HEK293 (cell line): ENCODE data around the gene VRK1.

Experiments used
- MEIS1 ChIP-seq: sonication (generic); formaldehyde crosslinking; IDR thresholded peaks from 2 replicates; pipeline ENCODE4 v1.8.1; 2022; ENCODE audit warnings: missing genetic modification reagents, mild to moderate bottlenecking, borderline replicate concordance
- SCRT1 ChIP-seq: fragments of 450-650 bp; formaldehyde crosslinking; IDR thresholded peaks from 2 replicates; pipeline ENCODE4 v1.5.1; 2016; ENCODE audit warnings: missing biosample characterization, missing genetic modification characterization, borderline replicate concordance
- ZBTB1 ChIP-seq: fragments of 450-650 bp; formaldehyde crosslinking; IDR thresholded peaks from 2 replicates; pipeline ENCODE4 v1.5.1; 2016; ENCODE audit warnings: missing biosample characterization, missing genetic modification characterization
- ZNF140 ChIP-seq: fragments of 450-650 bp; formaldehyde crosslinking; IDR thresholded peaks from 2 replicates; pipeline ENCODE4 v1.5.1; 2016; ENCODE audit warnings: missing biosample characterization, missing genetic modification characterization
- ZNF146 ChIP-seq: fragments of 450-650 bp; formaldehyde crosslinking; IDR thresholded peaks from 2 replicates; pipeline ENCODE4 v1.5.1; 2016; ENCODE audit warnings: missing biosample characterization, missing genetic modification characterization
- ZNF155 ChIP-seq: fragments of 450-650 bp; formaldehyde crosslinking; IDR thresholded peaks from 2 replicates; pipeline ENCODE4 v1.5.1; 2016; ENCODE audit warnings: missing biosample characterization, missing genetic modification characterization
- ZNF19 ChIP-seq: fragments of 450-650 bp; formaldehyde crosslinking; IDR thresholded peaks from 2 replicates; pipeline ENCODE4; 2016; ENCODE audit warnings: missing biosample characterization, missing genetic modification characterization, low read depth
- ZNF501 ChIP-seq: fragments of 450-650 bp; formaldehyde crosslinking; IDR thresholded peaks from 2 replicates; pipeline ENCODE4 v1.5.1; 2016; ENCODE audit warnings: missing biosample characterization, missing genetic modification characterization
- ZNF654 ChIP-seq: fragments of 450-650 bp; formaldehyde crosslinking; IDR thresholded peaks from 2 replicates; pipeline ENCODE4 v1.5.1; 2016; ENCODE audit warnings: low read depth, missing biosample characterization, missing genetic modification characterization
- ZNF701 ChIP-seq: fragments of 450-650 bp; formaldehyde crosslinking; IDR thresholded peaks from 2 replicates; pipeline ENCODE4 v1.5.1; 2016; ENCODE audit warnings: missing biosample characterization, missing genetic modification characterization
- TF ChIP-seq, protein P1 (sequence below): fragments of 450-650 bp; formaldehyde crosslinking; IDR thresholded peaks from 2 replicates; pipeline ENCODE4 v1.5.1; 2016; ENCODE audit warnings: missing biosample characterization, missing genetic modification characterization
- TF ChIP-seq, protein P2 (sequence below): fragments of 450-650 bp; formaldehyde crosslinking; IDR thresholded peaks from 2 replicates; pipeline ENCODE4 v1.5.1; 2016; ENCODE audit warnings: missing biosample characterization, missing genetic modification characterization
- TF ChIP-seq, protein P3 (sequence below): fragments of 450-650 bp; formaldehyde crosslinking; IDR thresholded peaks from 2 replicates; pipeline ENCODE4 v1.5.1; 2016; ENCODE audit warnings: missing biosample characterization, missing genetic modification characterization

DNA sequence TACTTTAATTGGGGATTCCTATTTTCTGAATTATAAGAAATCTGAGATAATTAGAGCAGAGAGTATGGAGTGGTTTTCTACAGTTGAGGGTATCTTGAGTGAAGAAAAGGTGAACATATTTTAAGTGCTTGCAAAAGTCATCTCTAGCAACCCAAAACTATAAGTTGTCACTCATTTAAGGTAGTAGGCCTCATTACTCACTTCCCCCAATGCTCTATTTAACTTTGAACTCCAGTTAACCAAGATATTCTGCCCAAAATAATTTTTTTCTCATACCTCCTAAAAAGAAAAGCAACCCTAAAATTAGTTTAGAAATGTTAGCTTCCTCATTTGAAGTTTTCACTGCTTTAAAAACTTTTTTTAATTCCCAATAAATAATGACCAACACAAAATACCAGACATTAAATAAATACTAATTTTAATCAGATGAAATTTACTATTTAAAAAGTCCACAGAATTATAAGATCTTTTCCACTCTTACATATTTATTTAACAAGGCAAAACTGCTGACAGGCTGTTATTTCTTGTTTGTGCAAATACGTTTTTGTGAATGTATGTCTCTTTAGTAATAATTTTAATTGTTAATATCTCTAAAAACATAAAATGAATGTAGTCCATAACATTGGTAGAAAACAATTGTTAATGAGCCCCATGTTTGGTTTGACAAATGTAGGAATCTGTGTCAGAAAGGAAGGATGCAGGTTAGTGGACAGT is 47.8 kb downstream of the VRK1 start:
- TF ChIP-seq, protein P1, sequence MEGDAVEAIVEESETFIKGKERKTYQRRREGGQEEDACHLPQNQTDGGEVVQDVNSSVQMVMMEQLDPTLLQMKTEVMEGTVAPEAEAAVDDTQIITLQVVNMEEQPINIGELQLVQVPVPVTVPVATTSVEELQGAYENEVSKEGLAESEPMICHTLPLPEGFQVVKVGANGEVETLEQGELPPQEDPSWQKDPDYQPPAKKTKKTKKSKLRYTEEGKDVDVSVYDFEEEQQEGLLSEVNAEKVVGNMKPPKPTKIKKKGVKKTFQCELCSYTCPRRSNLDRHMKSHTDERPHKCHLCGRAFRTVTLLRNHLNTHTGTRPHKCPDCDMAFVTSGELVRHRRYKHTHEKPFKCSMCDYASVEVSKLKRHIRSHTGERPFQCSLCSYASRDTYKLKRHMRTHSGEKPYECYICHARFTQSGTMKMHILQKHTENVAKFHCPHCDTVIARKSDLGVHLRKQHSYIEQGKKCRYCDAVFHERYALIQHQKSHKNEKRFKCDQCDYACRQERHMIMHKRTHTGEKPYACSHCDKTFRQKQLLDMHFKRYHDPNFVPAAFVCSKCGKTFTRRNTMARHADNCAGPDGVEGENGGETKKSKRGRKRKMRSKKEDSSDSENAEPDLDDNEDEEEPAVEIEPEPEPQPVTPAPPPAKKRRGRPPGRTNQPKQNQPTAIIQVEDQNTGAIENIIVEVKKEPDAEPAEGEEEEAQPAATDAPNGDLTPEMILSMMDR: no peak
- no peak for TF ChIP-seq ZNF140 (tag by site-specific recombination)
- TF ChIP-seq, protein P2, sequence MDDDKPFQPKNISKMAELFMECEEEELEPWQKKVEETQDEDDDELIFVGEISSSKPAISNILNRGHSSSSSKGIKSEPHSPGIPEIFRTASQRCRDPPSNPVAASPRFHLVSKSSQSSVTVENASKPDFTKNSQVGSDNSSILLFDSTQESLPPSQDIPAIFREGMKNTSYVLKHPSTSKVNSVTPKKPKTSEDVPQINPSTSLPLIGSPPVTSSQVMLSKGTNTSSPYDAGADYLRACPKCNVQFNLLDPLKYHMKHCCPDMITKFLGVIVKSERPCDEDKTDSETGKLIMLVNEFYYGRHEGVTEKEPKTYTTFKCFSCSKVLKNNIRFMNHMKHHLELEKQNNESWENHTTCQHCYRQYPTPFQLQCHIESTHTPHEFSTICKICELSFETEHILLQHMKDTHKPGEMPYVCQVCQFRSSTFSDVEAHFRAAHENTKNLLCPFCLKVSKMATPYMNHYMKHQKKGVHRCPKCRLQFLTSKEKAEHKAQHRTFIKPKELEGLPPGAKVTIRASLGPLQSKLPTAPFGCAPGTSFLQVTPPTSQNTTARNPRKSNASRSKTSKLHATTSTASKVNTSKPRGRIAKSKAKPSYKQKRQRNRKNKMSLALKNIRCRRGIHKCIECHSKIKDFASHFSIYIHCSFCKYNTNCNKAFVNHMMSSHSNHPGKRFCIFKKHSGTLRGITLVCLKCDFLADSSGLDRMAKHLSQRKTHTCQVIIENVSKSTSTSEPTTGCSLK: no peak
- TF ChIP-seq ZNF155 (tag by site-specific recombination): no peak
- TF ChIP-seq, protein P3, sequence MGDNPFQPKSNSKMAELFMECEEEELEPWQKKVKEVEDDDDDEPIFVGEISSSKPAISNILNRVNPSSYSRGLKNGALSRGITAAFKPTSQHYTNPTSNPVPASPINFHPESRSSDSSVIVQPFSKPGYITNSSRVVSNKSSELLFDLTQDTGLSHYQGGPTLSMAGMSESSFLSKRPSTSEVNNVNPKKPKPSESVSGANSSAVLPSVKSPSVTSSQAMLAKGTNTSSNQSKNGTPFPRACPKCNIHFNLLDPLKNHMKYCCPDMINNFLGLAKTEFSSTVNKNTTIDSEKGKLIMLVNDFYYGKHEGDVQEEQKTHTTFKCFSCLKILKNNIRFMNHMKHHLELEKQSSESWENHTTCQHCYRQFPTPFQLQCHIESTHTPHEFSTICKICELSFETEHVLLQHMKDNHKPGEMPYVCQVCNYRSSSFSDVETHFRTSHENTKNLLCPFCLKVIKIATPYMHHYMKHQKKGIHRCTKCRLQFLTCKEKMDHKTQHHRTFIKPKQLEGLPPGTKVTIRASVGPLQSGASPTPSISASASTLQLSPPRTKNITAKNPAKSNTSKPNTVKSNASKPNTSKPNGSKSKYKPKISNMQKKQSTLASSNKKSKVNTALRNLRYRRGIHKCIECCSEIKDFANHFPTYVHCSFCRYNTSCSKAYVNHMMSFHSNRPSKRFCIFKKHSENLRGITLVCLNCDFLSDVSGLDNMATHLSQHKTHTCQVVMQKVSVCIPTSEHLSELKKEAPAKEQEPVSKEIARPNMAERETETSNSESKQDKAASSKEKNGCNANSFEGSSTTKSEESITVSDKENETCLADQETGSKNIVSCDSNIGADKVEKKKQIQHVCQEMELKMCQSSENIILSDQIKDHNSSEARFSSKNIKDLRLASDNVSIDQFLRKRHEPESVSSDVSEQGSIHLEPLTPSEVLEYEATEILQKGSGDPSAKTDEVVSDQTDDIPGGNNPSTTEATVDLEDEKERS (tag by site-specific recombination): no peak
- no peak for TF ChIP-seq ZNF146 (tag by site-specific recombination)
- TF ChIP-seq ZNF501: no peak
- TF ChIP-seq ZNF19 (tag by site-specific recombination): no peak
- TF ChIP-seq ZNF654 (tag by site-specific recombination): no peak
- TF ChIP-seq ZNF701 (tag by site-specific recombination): no peak
- no peak for TF ChIP-seq ZBTB1 (tag by site-specific recombination)
- no peak for TF ChIP-seq SCRT1 (tag by site-specific recombination)
- no peak for TF ChIP-seq MEIS1
